ENCODE data around the gene TCF25.
A peak's percentile ranks its signal among the peaks of the same experiment; 100 is the strongest.

The TCF25 gene

GRCh38 chr16:89844739-89845339, 28.6 kb upstream of the TCF25 start:
- no peak for DNase-seq (ENCODE audit: low read depth in 2 of 3, low spot score in 2 of 3)

GRCh38 chr16:89845417-89845816, 28.0 kb upstream of the TCF25 start:
- DNase-seq (ENCODE audit: low read depth in 2 of 3, low spot score in 2 of 3), result no peak

GRCh38 chr16:89847051-89847939, 26.1 kb upstream of the TCF25 start:
- DNase-seq (ENCODE audit: low read depth in 2 of 3, low spot score in 2 of 3), result no peak

GRCh38 chr16:89847940-89848297, 25.5 kb upstream of the TCF25 start:
- no peak for DNase-seq (ENCODE audit: low read depth in 2 of 3, low spot score in 2 of 3)

- no peak for DNase-seq (ENCODE audit: low read depth in 2 of 3, low spot score in 2 of 3)
These were observed 24.4 kb upstream of the TCF25 start for GRCh38 chr16:89848974-89849373.

- DNase-seq (ENCODE audit: low read depth in 2 of 3, low spot score in 2 of 3), result no peak
These were observed 19.9 kb upstream of the TCF25 start for GRCh38 chr16:89853306-89853993.

- DNase-seq (ENCODE audit: low read depth in 2 of 3, low spot score in 2 of 3), result no peak
These were observed 18.0 kb upstream of the TCF25 start for GRCh38 chr16:89855301-89855945.

GRCh38 chr16:89855986-89856385, 17.4 kb upstream of the TCF25 start:
- DNase-seq (ENCODE audit: low read depth in 2 of 3, low spot score in 2 of 3), result no peak

GRCh38 chr16:89858973-89859614, 14.3 kb upstream of the TCF25 start:
- DNase-seq (ENCODE audit: low read depth in 2 of 3, low spot score in 2 of 3), result no peak

- DNase-seq (ENCODE audit: low read depth in 2 of 3, low spot score in 2 of 3), result no peak
These were observed 13.8 kb upstream of the TCF25 start for GRCh38 chr16:89859615-89860007.

- peak; percentile 51 to 75 (median 67) for DNase-seq (ENCODE audit: low read depth in 2 of 3, low spot score in 2 of 3)
These were observed 12.6 kb upstream of the TCF25 start for GRCh38 chr16:89860747-89861304.

- no peak for DNase-seq (ENCODE audit: low read depth in 2 of 3, low spot score in 2 of 3)
These were observed 11.7 kb upstream of the TCF25 start for GRCh38 chr16:89861648-89862047.

GRCh38 chr16:89862732-89863131, 10.7 kb upstream of the TCF25 start:
- DNase-seq (ENCODE audit: low read depth in 2 of 3, low spot score in 2 of 3), result no peak

- DNase-seq (ENCODE audit: low read depth in 2 of 3, low spot score in 2 of 3), result no peak
These were observed 9.5 kb upstream of the TCF25 start for GRCh38 chr16:89863741-89864526.

- DNase-seq (ENCODE audit: low read depth in 2 of 3, low spot score in 2 of 3), result no peak
These were observed 8.9 kb upstream of the TCF25 start for GRCh38 chr16:89864527-89864820.

- DNase-seq (ENCODE audit: low read depth in 2 of 3, low spot score in 2 of 3), result no peak
These were observed 5.5 kb upstream of the TCF25 start for GRCh38 chr16:89867918-89868317.

GRCh38 chr16:89869911-89870310, 3.5 kb upstream of the TCF25 start:
- no peak for DNase-seq (ENCODE audit: low read depth in 2 of 3, low spot score in 2 of 3)

- DNase-seq (ENCODE audit: low read depth in 2 of 3, low spot score in 2 of 3), result no peak
These were observed 3.0 kb upstream of the TCF25 start for GRCh38 chr16:89870440-89870839.

GRCh38 chr16:89871895-89872294, 1.5 kb upstream of the TCF25 start:
- DNase-seq (ENCODE audit: low read depth in 2 of 3, low spot score in 2 of 3), result no peak

GRCh38 chr16:89873972-89874689, 739 bp downstream of the TCF25 start:
- peak; percentile 94 to 97 (median 96) for DNase-seq (ENCODE audit: low read depth in 2 of 3, low spot score in 2 of 3)
